Activated naive CD4-positive, alpha-beta T cell treated with anti-CD3 and anti-CD28 coated beads, Interleukin-2, amount 10 ng/mL, durations not matched to agents 7 days and 5 days (primary cell): ENCODE measurements around the gene CENPU.

Experiments
- CTCF ChIA-PET: fragments of 350-600 bp; sonication (Branson Sonifier 250); formaldehyde crosslinking; loops from one replicate; lab custom pipeline; 2021; ENCODE audit warnings: antibody characterized with exemption; lab: Charles Lee
- DNase-seq: peaks from one replicate; pipeline ENCODE4 v3.0.0-alpha.2; 2020
- H3K27ac Mint-ChIP-seq: one replicate; pipeline ENCODE4 v1.8.0; 2021; ENCODE audit warnings: mild to moderate bottlenecking, moderate library complexity, mixed read lengths
- H3K27me3 Mint-ChIP-seq: one replicate; pipeline ENCODE4 v1.8.0; 2021; ENCODE audit warnings: mild to moderate bottlenecking, mixed read lengths
- H3K36me3 Mint-ChIP-seq: one replicate; pipeline ENCODE4 v1.8.0; 2021; ENCODE audit warnings: mixed read lengths
- H3K4me1 Mint-ChIP-seq: one replicate; pipeline ENCODE4 v1.8.0; 2021; ENCODE audit warnings: mixed read lengths
- H3K4me3 Mint-ChIP-seq: one replicate; pipeline ENCODE4 v1.8.0; 2021; ENCODE audit warnings: mild to moderate bottlenecking, moderate library complexity, mixed read lengths
- H3K9me3 Mint-ChIP-seq: one replicate; pipeline ENCODE4 v1.8.0; 2021; ENCODE audit warnings: mixed read lengths

Gene CENPU

GRCh38 chr4:184681916-184682315 is 52.0 kb downstream of the CENPU start:
- Mint-ChIP-seq H3K27me3 (no peaks in the 10 kb centered on the region), H3K36me3 (peaks cover 5% of the 10 kb centered on the region), H3K4me1 (peaks cover 12% of the 10 kb centered on the region), H3K27ac (no peak overlapping the region), H3K4me3 (no peak overlapping the region), H3K9me3 (no peaks in the 10 kb centered on the region)
- CTCF ChIA-PET = no interaction called here
- no peak for DNase-seq

- no peak for DNase-seq
- H3K9me3 Mint-ChIP-seq = no peaks in the 10 kb centered on the region
- H3K27ac Mint-ChIP-seq = no peak overlapping the region
- CTCF ChIA-PET = no interaction called here
- H3K36me3 Mint-ChIP-seq = peaks cover 5% of the 10 kb centered on the region
- no peak overlapping the region for H3K4me3 Mint-ChIP-seq
- H3K4me1 Mint-ChIP-seq = peaks cover 12% of the 10 kb centered on the region
- no peaks in the 10 kb centered on the region for H3K27me3 Mint-ChIP-seq
Measured at GRCh38 chr4:184680698-184681097, 53.2 kb downstream of the CENPU start.

GRCh38 chr4:184675821-184676492 is 57.9 kb downstream of the CENPU start:
- Mint-ChIP-seq H3K4me3 (no peak overlapping the region), H3K27me3 (no peaks in the 10 kb centered on the region), H3K27ac (no peak overlapping the region), H3K4me1 (no peaks in the 10 kb centered on the region), H3K36me3 (peaks cover 22% of the 10 kb centered on the region), H3K9me3 (no peaks in the 10 kb centered on the region)
- DNase-seq = no peak
- CTCF ChIA-PET = interaction anchor here (0.6 kb wide), 1 partner anchor 140 kb away, joined by 3 read pairs; no protein-coding TSS in a partner anchor

- no peak for DNase-seq
- H3K27ac Mint-ChIP-seq = no peak overlapping the region
- no peak overlapping the region for H3K4me3 Mint-ChIP-seq
Measured at GRCh38 chr4:184675018-184675417, 58.9 kb downstream of the CENPU start.

GRCh38 chr4:184674011-184674410 is 59.9 kb downstream of the CENPU start:
- H3K27ac Mint-ChIP-seq = no peak overlapping the region
- CTCF ChIA-PET = no interaction called here
- no peak for DNase-seq
- no peaks in the 10 kb centered on the region for H3K9me3 Mint-ChIP-seq
- H3K36me3 Mint-ChIP-seq = peaks cover 26% of the 10 kb centered on the region
- no peak overlapping the region for H3K4me3 Mint-ChIP-seq
- H3K4me1 Mint-ChIP-seq = peaks cover 12% of the 10 kb centered on the region
- H3K27me3 Mint-ChIP-seq = no peaks in the 10 kb centered on the region

More at GRCh38 chr4:184675018-184675417, 58.9 kb downstream of the CENPU start:
- H3K9me3 Mint-ChIP-seq = no peaks in the 10 kb centered on the region
- peaks cover 2% of the 10 kb centered on the region for H3K4me1 Mint-ChIP-seq
- CTCF ChIA-PET = interaction anchor here (0.5 kb wide), 2 partner anchors 49 to 58 kb away, joined by 3 read pairs; no protein-coding TSS in a partner anchor
- H3K27me3 Mint-ChIP-seq = no peaks in the 10 kb centered on the region
- H3K36me3 Mint-ChIP-seq = peaks cover 22% of the 10 kb centered on the region

- Mint-ChIP-seq H3K4me1 (peaks cover 25% of the 10 kb centered on the region), H3K27me3 (no peaks in the 10 kb centered on the region), H3K9me3 (no peaks in the 10 kb centered on the region), H3K36me3 (peaks cover 37% of the 10 kb centered on the region), H3K27ac (no peak overlapping the region), H3K4me3 (no peak overlapping the region)
- CTCF ChIA-PET = interaction anchor here (0.9 kb wide), 1 partner anchor 13 kb away, joined by 4 read pairs; no protein-coding TSS in a partner anchor
- DNase-seq = no peak
Measured at GRCh38 chr4:184672741-184673140, 61.2 kb downstream of the CENPU start.

GRCh38 chr4:184671101-184671500 is 62.8 kb downstream of the CENPU start:
- Mint-ChIP-seq H3K36me3 (peaks cover 44% of the 10 kb centered on the region), H3K4me1 (peaks cover 35% of the 10 kb centered on the region), H3K27ac (no peak overlapping the region), H3K27me3 (no peaks in the 10 kb centered on the region), H3K9me3 (no peaks in the 10 kb centered on the region), H3K4me3 (no peak overlapping the region)
- DNase-seq = no peak
- CTCF ChIA-PET = no interaction called here

- no peak for DNase-seq
- Mint-ChIP-seq H3K36me3 (peaks cover 48% of the 10 kb centered on the region), H3K4me1 (peaks cover 35% of the 10 kb centered on the region), H3K9me3 (no peaks in the 10 kb centered on the region), H3K27ac (peak overlapping the region; percentile 80), H3K27me3 (no peaks in the 10 kb centered on the region), H3K4me3 (no peak overlapping the region)
- CTCF ChIA-PET = interaction anchor here (1.5 kb wide), 1 partner anchor 9 kb away, joined by 4 read pairs; no protein-coding TSS in a partner anchor
Measured at GRCh38 chr4:184669251-184669650, 64.6 kb downstream of the CENPU start.

GRCh38 chr4:184668511-184669114 is 65.3 kb downstream of the CENPU start:
- peak overlapping the region; percentile 85 for H3K27ac Mint-ChIP-seq
- peaks cover 35% of the 10 kb centered on the region for H3K4me1 Mint-ChIP-seq
- no peak for DNase-seq
- no peaks in the 10 kb centered on the region for H3K27me3 Mint-ChIP-seq
- no peak overlapping the region for H3K4me3 Mint-ChIP-seq
- no peaks in the 10 kb centered on the region for H3K9me3 Mint-ChIP-seq
- CTCF ChIA-PET = interaction anchor here (0.9 to 1.5 kb wide), 2 partner anchors 10 to 15 kb away, joined by 3 to 4 read pairs; no protein-coding TSS in a partner anchor
- H3K36me3 Mint-ChIP-seq = peaks cover 44% of the 10 kb centered on the region

GRCh38 chr4:184668096-184668495 is 65.8 kb downstream of the CENPU start:
- H3K27ac Mint-ChIP-seq = peak overlapping the region; percentile 85

GRCh38 chr4:184666670-184667069 is 67.2 kb downstream of the CENPU start:
- Mint-ChIP-seq H3K27me3 (no peaks in the 10 kb centered on the region), H3K36me3 (peaks cover 33% of the 10 kb centered on the region), H3K4me1 (peaks cover 35% of the 10 kb centered on the region), H3K27ac (no peak overlapping the region), H3K4me3 (no peak overlapping the region), H3K9me3 (no peaks in the 10 kb centered on the region)
- CTCF ChIA-PET = no interaction called here
- DNase-seq = no peak

More at GRCh38 chr4:184668096-184668495, 65.8 kb downstream of the CENPU start:
- H3K9me3 Mint-ChIP-seq = no peaks in the 10 kb centered on the region
- H3K4me1 Mint-ChIP-seq = peaks cover 35% of the 10 kb centered on the region
- no peaks in the 10 kb centered on the region for H3K27me3 Mint-ChIP-seq
- peaks cover 43% of the 10 kb centered on the region for H3K36me3 Mint-ChIP-seq
- H3K4me3 Mint-ChIP-seq = no peak overlapping the region
- DNase-seq = no peak
- CTCF ChIA-PET = interaction anchor here (0.9 to 1.5 kb wide), 2 partner anchors 11 to 16 kb away, joined by 3 to 4 read pairs; no protein-coding TSS in a partner anchor

GRCh38 chr4:184664445-184665210 is 69.3 kb downstream of the CENPU start:
- CTCF ChIA-PET = no interaction called here
- H3K27ac Mint-ChIP-seq = no peak overlapping the region

GRCh38 chr4:184662236-184662635 is 71.7 kb downstream of the CENPU start:
- Mint-ChIP-seq H3K4me1 (peaks cover 9% of the 10 kb centered on the region), H3K9me3 (no peaks in the 10 kb centered on the region), H3K36me3 (peaks cover 24% of the 10 kb centered on the region), H3K27me3 (no peaks in the 10 kb centered on the region), H3K4me3 (no peak overlapping the region), H3K27ac (no peak overlapping the region)
- CTCF ChIA-PET = no interaction called here
- no peak for DNase-seq

More at GRCh38 chr4:184664445-184665210, 69.3 kb downstream of the CENPU start:
- peaks cover 29% of the 10 kb centered on the region for H3K4me1 Mint-ChIP-seq
- no peak for DNase-seq
- no peak overlapping the region for H3K4me3 Mint-ChIP-seq
- H3K36me3 Mint-ChIP-seq = peaks cover 38% of the 10 kb centered on the region
- no peaks in the 10 kb centered on the region for H3K9me3 Mint-ChIP-seq
- H3K27me3 Mint-ChIP-seq = no peaks in the 10 kb centered on the region

GRCh38 chr4:184660978-184661377 is 72.9 kb downstream of the CENPU start:
- no peak overlapping the region for H3K4me3 Mint-ChIP-seq

More at GRCh38 chr4:184660978-184661377, 72.9 kb downstream of the CENPU start:
- Mint-ChIP-seq H3K27me3 (no peaks in the 10 kb centered on the region), H3K4me1 (no peaks in the 10 kb centered on the region), H3K36me3 (peaks cover 21% of the 10 kb centered on the region), H3K27ac (no peak overlapping the region), H3K9me3 (no peaks in the 10 kb centered on the region)
- CTCF ChIA-PET = interaction anchor here (1.0 kb wide), 1 partner anchor 17 kb away, joined by 3 read pairs; no protein-coding TSS in a partner anchor
- no peak for DNase-seq
